Endodermal cell (in vitro differentiated cells): ENCODE measurements around the gene CCNC. TPM values are rescaled to one million over a fixed set of nuclear protein-coding genes. Genes with fewer than 3 reads are reported as not detected.
A peak's percentile ranks its signal among the peaks of the same experiment; 100 is the strongest.
"Not testable (repeated sequence)": the region's sequence is repeated elsewhere in the genome, so short reads cannot be mapped to it uniquely, and the experiment has no call there.

ENCODE experiments used
- DNase-seq: peaks from one replicate; pipeline ENCODE4 v3.0.0-alpha.2; 2017
- H3K27ac ChIP-seq: 2 replicates; pipeline ENCODE4 v1.5.1; 2013; ENCODE audit warnings: mild to moderate bottlenecking, low read depth, low read length, moderate library complexity
- H3K27me3 ChIP-seq: 2 replicates; pipeline ENCODE4 v1.6.1; 2013; ENCODE audit warnings: mild to moderate bottlenecking, low read length, moderate library complexity; ENCODE audit not compliant: insufficient read depth, control insufficient read depth, poor library complexity, severe bottlenecking
- H3K36me3 ChIP-seq: 2 replicates; pipeline ENCODE4 v1.7.0; 2013; ENCODE audit warnings: mild to moderate bottlenecking, low read length, moderate library complexity; ENCODE audit not compliant: control insufficient read depth, insufficient read depth
- H3K4me1 ChIP-seq: one replicate; pipeline ENCODE4 v1.7.0; 2013; ENCODE audit warnings: low read length; ENCODE audit not compliant: control insufficient read depth, insufficient read depth
- H3K4me3 ChIP-seq: 2 replicates; pipeline ENCODE4 v1.5.1; 2013; ENCODE audit warnings: mild to moderate bottlenecking, low read length, moderate library complexity
- H3K9ac ChIP-seq: 2 replicates; pipeline ENCODE4 v1.6.1; 2013; ENCODE audit warnings: mild to moderate bottlenecking, low read length, moderate library complexity; ENCODE audit not compliant: poor library complexity, severe bottlenecking; ENCODE audit errors: extremely low read depth
- H3K9me3 ChIP-seq: 2 replicates; pipeline ENCODE4 v1.6.1; 2013; ENCODE audit warnings: mild to moderate bottlenecking, low read length, moderate library complexity; ENCODE audit not compliant: control insufficient read depth
- H3K27ac Mint-ChIP-seq: 2 replicates; pipeline ENCODE4 v1.8.0; 2020; ENCODE audit warnings: mixed read lengths
- H3K27me3 Mint-ChIP-seq: 2 replicates; pipeline ENCODE4 v1.8.0; 2021; ENCODE audit warnings: mild to moderate bottlenecking, mixed read lengths; ENCODE audit not compliant: insufficient read depth
- H3K36me3 Mint-ChIP-seq: 2 replicates; pipeline ENCODE4 v1.8.0; 2020; ENCODE audit warnings: low read depth, mixed read lengths
- H3K4me1 Mint-ChIP-seq: 2 replicates; pipeline ENCODE4 v1.8.0; 2020; ENCODE audit warnings: mixed read lengths
- H3K4me3 Mint-ChIP-seq: 2 replicates; pipeline ENCODE4 v1.8.0; 2020; ENCODE audit warnings: mild to moderate bottlenecking, moderate library complexity, mixed read lengths
- H3K9me3 Mint-ChIP-seq: 2 replicates; pipeline ENCODE4 v1.8.0; 2020; ENCODE audit warnings: mild to moderate bottlenecking, mixed read lengths
- WGBS, 2 experiments: methylation state at CpG; one replicate each; pipeline versions ENCODE4 v1.1.5 to v1.1.7; 2013; ENCODE audit warnings: missing lambda C conversion rate in 2 of 2, mixed read lengths in 1 of 2; ENCODE audit not compliant: insufficient coverage in 1 of 2, insufficient read length in 1 of 2; 5-methylcytosine and 5-hydroxymethylcytosine counted together
- total RNA-seq, 2 donors: library from RNA; stranded (reverse); fragmentation: NEBNext Ultra II Directional in 1 of 2; extraction: Animal tissue kit (Norgen Biotek cat#: 25700) in 1 of 2; gene quantifications; 2 replicates in 1 of 2; 3 replicates in 1 of 2; pipeline ENCODE4 v1.2.1, GENCODE V29; 2021
- TF ChIP-seq, protein P1 (sequence below): fragments of 200-600 bp; sonication (generic); conservative IDR thresholded peaks from 2 replicates; pipeline ENCODE4 v1.5.0; 2021; ENCODE audit warnings: antibody characterized with exemption, mild to moderate bottlenecking

CCNC gene
- total RNA-seq, 2 donors from 2014 or later: 96.4 to 99.2 TPM

- TF ChIP-seq, protein P1, sequence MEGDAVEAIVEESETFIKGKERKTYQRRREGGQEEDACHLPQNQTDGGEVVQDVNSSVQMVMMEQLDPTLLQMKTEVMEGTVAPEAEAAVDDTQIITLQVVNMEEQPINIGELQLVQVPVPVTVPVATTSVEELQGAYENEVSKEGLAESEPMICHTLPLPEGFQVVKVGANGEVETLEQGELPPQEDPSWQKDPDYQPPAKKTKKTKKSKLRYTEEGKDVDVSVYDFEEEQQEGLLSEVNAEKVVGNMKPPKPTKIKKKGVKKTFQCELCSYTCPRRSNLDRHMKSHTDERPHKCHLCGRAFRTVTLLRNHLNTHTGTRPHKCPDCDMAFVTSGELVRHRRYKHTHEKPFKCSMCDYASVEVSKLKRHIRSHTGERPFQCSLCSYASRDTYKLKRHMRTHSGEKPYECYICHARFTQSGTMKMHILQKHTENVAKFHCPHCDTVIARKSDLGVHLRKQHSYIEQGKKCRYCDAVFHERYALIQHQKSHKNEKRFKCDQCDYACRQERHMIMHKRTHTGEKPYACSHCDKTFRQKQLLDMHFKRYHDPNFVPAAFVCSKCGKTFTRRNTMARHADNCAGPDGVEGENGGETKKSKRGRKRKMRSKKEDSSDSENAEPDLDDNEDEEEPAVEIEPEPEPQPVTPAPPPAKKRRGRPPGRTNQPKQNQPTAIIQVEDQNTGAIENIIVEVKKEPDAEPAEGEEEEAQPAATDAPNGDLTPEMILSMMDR: no peak
- no peak overlapping the region for H3K27ac ChIP-seq
- H3K4me1 ChIP-seq: peaks cover 16% of the 10 kb centered on the region
- no peaks in the 10 kb centered on the region for H3K9me3 Mint-ChIP-seq
- H3K4me1 Mint-ChIP-seq: peaks cover 16% of the 10 kb centered on the region
- H3K4me3 ChIP-seq: peak overlapping the region; percentile 72
- peak; percentile 73 for DNase-seq
- no peaks in the 10 kb centered on the region for H3K36me3 ChIP-seq
- peaks cover 100% of the 10 kb centered on the region for H3K27me3 ChIP-seq
- H3K9ac ChIP-seq: no peak overlapping the region
- 8 to 11% methylated on average over 19 to 31 of the region's 31 CpGs for WGBS, 2 experiments
- H3K36me3 Mint-ChIP-seq: no peaks in the 10 kb centered on the region
- H3K27me3 Mint-ChIP-seq: peaks cover 99% of the 10 kb centered on the region
- peak overlapping the region; percentile 37 for H3K4me3 Mint-ChIP-seq
- no peak overlapping the region for H3K27ac Mint-ChIP-seq
- H3K9me3 ChIP-seq: no peaks in the 10 kb centered on the region
These were observed 36.0 kb upstream of the CCNC start for GRCh38 chr6:99604166-99605073.

DNA sequence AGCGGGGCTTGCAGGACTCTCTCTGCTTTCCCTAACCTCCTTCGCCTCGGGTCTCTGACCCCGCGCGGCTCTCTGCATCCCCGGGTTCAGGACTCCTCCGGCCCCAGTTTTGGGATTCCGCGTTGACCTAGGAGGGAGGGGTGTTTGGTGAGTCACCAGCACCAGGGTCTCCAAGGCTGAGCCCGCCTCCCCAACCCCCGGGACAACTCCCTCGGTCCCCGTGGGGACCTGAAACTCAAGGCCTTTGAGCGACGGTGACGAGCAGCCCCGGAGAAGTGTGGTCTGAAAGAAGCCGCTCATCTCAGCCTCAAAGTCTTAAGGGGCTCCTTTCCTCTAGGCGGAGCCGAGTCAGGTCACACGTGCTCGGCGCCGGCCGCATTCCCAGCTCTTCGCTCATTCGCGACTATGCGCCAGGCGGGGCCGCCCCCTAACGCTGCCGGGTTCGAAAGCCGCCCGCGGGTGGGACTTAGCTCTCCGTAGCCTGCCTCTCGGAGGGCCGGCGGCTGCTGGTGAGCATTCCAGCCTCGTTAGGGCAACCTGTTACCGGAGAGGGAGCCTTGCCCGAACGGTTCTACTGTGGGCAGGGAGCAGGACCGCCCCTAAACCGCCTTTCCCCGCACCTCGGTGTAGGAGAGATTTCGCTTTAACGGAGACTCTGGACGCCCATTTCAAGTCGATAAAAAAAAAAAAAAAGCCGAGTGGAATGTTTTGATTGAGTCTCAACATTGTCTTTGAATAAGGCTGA, 35.1 kb upstream of the CCNC start:
- Histone ChIP-seq H3K9me3 (no peaks in the 10 kb centered on the region), H3K36me3 (no peaks in the 10 kb centered on the region), H3K4me3 (peak overlapping the region; percentile 72), H3K27me3 (peaks cover 100% of the 10 kb centered on the region), H3K9ac (no peak overlapping the region), H3K4me1 (peaks cover 16% of the 10 kb centered on the region), H3K27ac (peak overlapping the region; percentile 36)
- WGBS, 2 experiments: 1% methylated on average over 26 to 55 of the region's 55 CpGs
- Mint-ChIP-seq H3K4me1 (peaks cover 16% of the 10 kb centered on the region), H3K9me3 (no peaks in the 10 kb centered on the region), H3K4me3 (peak overlapping the region; percentile 37), H3K36me3 (no peaks in the 10 kb centered on the region), H3K27me3 (peaks cover 99% of the 10 kb centered on the region), H3K27ac (no peak overlapping the region)
- TF ChIP-seq, protein P1: no peak
- peak; percentile 93 for DNase-seq

- Mint-ChIP-seq H3K36me3 (no peaks in the 10 kb centered on the region), H3K4me1 (peaks cover 16% of the 10 kb centered on the region), H3K9me3 (no peaks in the 10 kb centered on the region), H3K27me3 (peaks cover 99% of the 10 kb centered on the region), H3K4me3 (peak overlapping the region; percentile 37), H3K27ac (no peak overlapping the region)
- 2 to 7% methylated on average over 28 to 54 of the region's 54 CpGs for WGBS, 2 experiments
- Histone ChIP-seq H3K27me3 (peaks cover 100% of the 10 kb centered on the region), H3K36me3 (no peaks in the 10 kb centered on the region), H3K4me1 (peaks cover 16% of the 10 kb centered on the region), H3K4me3 (peak overlapping the region; percentile 72), H3K9me3 (no peaks in the 10 kb centered on the region), H3K9ac (no peak overlapping the region), H3K27ac (peak overlapping the region; percentile 36)
- DNase-seq: peak; percentile 79
- TF ChIP-seq, protein P1: no peak
These were observed 34.3 kb upstream of the CCNC start for GRCh38 chr6:99602520-99603420.

DNA sequence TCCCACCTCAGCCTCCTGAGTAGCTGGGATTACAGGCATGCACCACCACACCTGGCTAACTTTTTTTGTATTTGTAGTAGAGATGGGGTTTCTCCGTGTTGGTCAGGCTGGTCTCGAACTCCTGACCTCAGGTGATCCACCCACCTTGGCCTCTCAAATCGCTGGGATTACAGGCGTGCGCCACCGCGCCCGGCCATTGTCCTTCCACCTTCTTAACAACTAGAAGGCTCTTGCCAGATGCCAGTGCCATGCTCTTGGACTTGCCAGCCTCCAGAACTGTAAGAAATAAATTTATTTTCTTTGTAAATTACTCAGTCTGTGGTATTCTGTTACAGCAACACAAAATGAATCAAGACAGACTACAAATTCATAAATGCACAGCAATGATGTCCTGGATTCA, 26.2 kb upstream of the CCNC start:
- H3K9me3 Mint-ChIP-seq, H3K9me3 ChIP-seq, H3K4me3 Mint-ChIP-seq, H3K4me1 ChIP-seq, H3K36me3 Mint-ChIP-seq, H3K27ac Mint-ChIP-seq, H3K4me3 ChIP-seq, H3K9ac ChIP-seq, DNase-seq, H3K4me1 Mint-ChIP-seq, H3K27ac ChIP-seq, H3K36me3 ChIP-seq: not testable (repeated sequence)
- 46 to 86% methylated on average over 2 to 8 of the region's 8 CpGs for WGBS, 2 experiments
- H3K27me3 Mint-ChIP-seq: peaks cover 99% of the 10 kb centered on the region
- peaks cover 100% of the 10 kb centered on the region for H3K27me3 ChIP-seq
